SJCRH30 (cell line): Measurements from ENCODE around the gene PDLIM7. TPM values are rescaled to one million over a fixed set of nuclear protein-coding genes. Genes with fewer than 3 reads are reported as not detected.
A peak's percentile ranks its signal among the peaks of the same experiment; 100 is the strongest.

Source experiments
- DNase-seq, 2 experiments: peaks; one replicate each; pipeline ENCODE4 v3.0.0-alpha.2; 2015 to 2020
- H3K27ac ChIP-seq: fragments of 250-450 bp; sonication (Bioruptor Pico); 2 replicates; pipeline ENCODE4 v1.5.1; 2020; ENCODE audit warnings: mild to moderate bottlenecking, moderate library complexity
- H3K27me3 ChIP-seq: fragments of 250-450 bp; sonication (Bioruptor Pico); 2 replicates; pipeline ENCODE4 v1.5.1; 2020; ENCODE audit warnings: mild to moderate bottlenecking, moderate library complexity
- H3K36me3 ChIP-seq: fragments of 250-450 bp; sonication (Bioruptor Pico); 2 replicates; pipeline ENCODE4 v1.5.1; 2020; ENCODE audit warnings: mild to moderate bottlenecking, moderate library complexity
- H3K4me1 ChIP-seq: fragments of 250-450 bp; sonication (Bioruptor Pico); 2 replicates; pipeline ENCODE4 v1.5.1; 2020; ENCODE audit warnings: mild to moderate bottlenecking, moderate library complexity
- H3K4me3 ChIP-seq: fragments of 250-450 bp; sonication (Bioruptor Pico); 2 replicates; pipeline ENCODE4 v1.5.1; 2020; ENCODE audit warnings: mild to moderate bottlenecking, moderate library complexity
- H3K9me3 ChIP-seq: fragments of 250-450 bp; sonication (Bioruptor Pico); replicated peaks from 2 replicates; pipeline ENCODE4 v1.5.1; 2020; ENCODE audit warnings: mild to moderate bottlenecking, moderate library complexity
- total RNA-seq: library from RNA; depleted of rRNA; stranded (reverse); fragments of >200 nt; shearing (Covaris generic); gene quantifications from 2 replicates; pipeline ENCODE4 v1.2.3, GENCODE V29; 2014

PDLIM7 gene
- total RNA-seq, 1 experiment from 2014 or later: 68.5 TPM

- no peak for DNase-seq
These were observed 17.1 kb upstream of the PDLIM7 start for GRCh38 chr5:177514541-177514940.

DNA sequence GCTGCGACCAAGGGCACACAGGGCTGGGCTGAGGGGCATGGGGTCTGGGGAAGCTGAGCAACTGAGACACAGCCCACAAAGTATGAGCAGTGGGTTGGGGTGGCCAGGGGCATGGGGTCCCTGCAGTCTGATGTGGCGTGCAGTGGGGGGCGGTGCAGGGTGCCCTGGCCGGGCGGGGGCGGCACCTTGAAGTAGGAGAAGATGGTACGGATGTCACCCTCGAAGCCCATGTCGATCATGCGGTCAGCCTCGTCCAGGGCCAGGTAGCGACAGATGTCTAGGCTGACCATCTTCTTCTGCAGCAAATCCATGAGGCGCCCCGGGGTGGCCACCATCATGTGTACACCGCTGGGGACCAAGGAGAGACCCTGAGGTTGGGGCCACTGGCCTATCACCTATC, 16.1 kb upstream of the PDLIM7 start:
- Histone ChIP-seq H3K27ac (no peak overlapping the region), H3K4me1 (peaks cover 15% of the 10 kb centered on the region), H3K27me3 (no peaks in the 10 kb centered on the region), H3K4me3 (no peak overlapping the region), H3K36me3 (peaks cover 34% of the 10 kb centered on the region), H3K9me3 (no peaks in the 10 kb centered on the region)
- DNase-seq: no peak

More at GRCh38 chr5:177514541-177514940, 17.1 kb upstream of the PDLIM7 start:
- H3K27me3 ChIP-seq: no peaks in the 10 kb centered on the region
- no peaks in the 10 kb centered on the region for H3K9me3 ChIP-seq
- no peak overlapping the region for H3K4me3 ChIP-seq
- peaks cover 7% of the 10 kb centered on the region for H3K4me1 ChIP-seq
- peaks cover 40% of the 10 kb centered on the region for H3K36me3 ChIP-seq
- H3K27ac ChIP-seq: no peak overlapping the region

DNA sequence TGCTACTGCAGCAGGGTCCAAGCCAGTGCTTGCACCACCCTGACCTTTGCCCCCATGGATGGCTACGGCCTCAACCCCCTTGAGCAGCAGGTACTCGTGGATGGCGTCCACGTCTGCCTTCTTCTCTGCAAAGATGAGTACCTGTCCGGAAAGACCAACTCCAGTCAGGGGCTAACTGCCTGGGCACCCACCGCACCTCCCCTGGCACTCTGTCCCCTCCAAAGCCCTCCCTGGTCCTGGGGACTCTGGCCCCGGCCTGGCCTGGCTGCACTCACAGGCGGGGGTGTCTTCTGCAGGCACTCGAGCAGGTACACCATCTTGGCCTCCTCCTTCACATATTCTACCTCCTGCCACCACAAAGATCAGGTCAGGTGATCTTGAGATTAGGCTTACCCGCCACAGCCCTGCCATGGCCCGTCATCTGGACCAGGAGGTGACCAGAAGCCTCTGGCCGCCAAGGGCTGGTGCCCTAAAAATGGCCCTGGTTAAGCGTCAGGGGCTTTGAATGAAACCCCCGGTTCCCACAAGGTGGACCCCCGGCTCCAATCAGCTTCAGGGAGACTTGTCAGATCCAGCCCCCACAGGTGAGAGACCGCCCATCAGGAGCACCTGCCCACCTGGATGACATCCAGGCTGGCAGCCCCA, 15.5 kb upstream of the PDLIM7 start:
- H3K27ac ChIP-seq: no peak overlapping the region
- no peak overlapping the region for H3K4me3 ChIP-seq
- H3K27me3 ChIP-seq: no peaks in the 10 kb centered on the region
- peaks cover 16% of the 10 kb centered on the region for H3K4me1 ChIP-seq
- H3K36me3 ChIP-seq: peaks cover 34% of the 10 kb centered on the region
- DNase-seq: no peak
- no peaks in the 10 kb centered on the region for H3K9me3 ChIP-seq

DNA sequence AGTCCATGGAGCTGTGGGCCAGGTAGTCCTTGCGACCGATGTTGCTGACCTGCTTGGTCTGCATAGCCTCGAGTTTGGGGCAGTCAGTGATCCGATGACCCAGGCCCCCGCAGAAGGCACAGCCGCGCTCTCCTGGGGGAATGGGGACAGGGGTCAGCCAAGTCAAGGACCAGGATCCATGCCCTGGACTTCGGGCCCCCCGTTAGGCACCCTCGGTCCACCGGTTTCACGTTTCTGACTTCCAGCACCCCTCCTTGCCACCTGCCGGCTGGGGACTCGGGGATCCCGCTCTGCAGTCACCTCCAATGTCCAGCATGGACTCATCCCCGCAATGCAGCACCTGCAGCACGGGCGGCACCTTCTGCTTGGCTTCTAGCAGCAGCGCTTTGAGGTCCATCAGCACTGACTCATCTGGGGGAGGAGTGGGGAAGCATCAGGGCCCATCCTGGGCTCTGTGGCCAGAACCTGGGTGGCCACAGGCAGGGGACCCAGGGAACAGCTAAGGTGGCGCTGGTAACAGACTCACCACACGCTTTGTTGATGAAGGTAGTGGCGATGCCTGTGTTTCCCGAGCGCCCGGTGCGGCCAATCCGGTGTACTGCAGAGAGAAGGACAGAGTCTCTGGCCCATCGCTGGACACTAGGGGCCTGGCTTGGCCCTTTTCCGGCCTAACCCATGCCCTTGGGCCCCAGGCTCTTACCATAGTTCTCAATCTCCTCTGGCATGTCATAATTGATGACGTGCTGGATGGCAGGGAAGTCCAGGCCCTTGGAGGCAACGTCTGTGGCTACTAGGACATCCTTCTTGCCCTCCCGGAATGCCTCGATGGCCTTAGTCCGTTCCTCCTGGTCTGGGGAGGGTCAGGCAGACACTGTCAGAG, 14.6 kb upstream of the PDLIM7 start:
- H3K4me3 ChIP-seq: no peak overlapping the region
- no peak overlapping the region for H3K27ac ChIP-seq
- no peaks in the 10 kb centered on the region for H3K27me3 ChIP-seq
- H3K36me3 ChIP-seq: peaks cover 34% of the 10 kb centered on the region
- no peak for DNase-seq
- no peaks in the 10 kb centered on the region for H3K9me3 ChIP-seq
- peaks cover 16% of the 10 kb centered on the region for H3K4me1 ChIP-seq

GRCh38 chr5:177511181-177511580, 13.8 kb upstream of the PDLIM7 start:
- Histone ChIP-seq H3K36me3 (peaks cover 34% of the 10 kb centered on the region), H3K27ac (no peak overlapping the region), H3K27me3 (no peaks in the 10 kb centered on the region), H3K4me3 (no peak overlapping the region), H3K4me1 (peaks cover 16% of the 10 kb centered on the region), H3K9me3 (no peaks in the 10 kb centered on the region)
- DNase-seq: no peak

- H3K27ac ChIP-seq: no peak overlapping the region
- no peak for DNase-seq
- H3K27me3 ChIP-seq: no peaks in the 10 kb centered on the region
- H3K4me3 ChIP-seq: no peak overlapping the region
- peaks cover 32% of the 10 kb centered on the region for H3K36me3 ChIP-seq
- H3K4me1 ChIP-seq: peaks cover 16% of the 10 kb centered on the region
- H3K9me3 ChIP-seq: no peaks in the 10 kb centered on the region
These were observed 13.2 kb upstream of the PDLIM7 start for GRCh38 chr5:177510567-177511053.

DNA sequence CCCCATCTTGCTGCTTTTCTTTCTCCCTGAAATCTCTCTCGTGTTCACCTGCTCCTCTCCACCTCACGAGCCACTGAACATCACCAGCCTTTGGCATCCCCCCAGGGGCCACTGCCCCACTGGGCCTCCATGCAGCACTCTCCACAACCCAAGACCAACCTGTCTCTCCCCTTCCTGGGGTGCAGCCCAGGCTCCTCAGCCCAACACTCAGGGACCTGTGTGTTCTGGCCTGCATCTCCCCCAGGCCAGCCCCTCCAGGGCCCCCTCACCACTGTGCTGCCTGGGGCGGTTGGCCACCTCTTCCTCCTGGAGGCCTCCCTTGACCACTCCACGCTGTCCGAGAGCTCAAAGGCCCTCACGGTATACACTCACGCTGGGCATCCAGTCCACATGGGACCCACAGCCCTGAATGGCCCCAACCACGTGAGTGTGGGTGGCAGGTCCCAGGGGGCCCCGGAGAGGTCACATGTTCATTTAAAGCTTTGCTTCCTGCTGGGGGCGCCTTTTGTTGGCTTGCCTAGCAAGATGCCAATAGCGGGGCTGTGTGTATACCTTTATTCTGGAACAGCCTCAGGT, 12.7 kb upstream of the PDLIM7 start:
- H3K9me3 ChIP-seq: no peaks in the 10 kb centered on the region
- no peak overlapping the region for H3K4me3 ChIP-seq
- peaks cover 16% of the 10 kb centered on the region; the same call in 1 of the 2 replicates for H3K4me1 ChIP-seq
- H3K27ac ChIP-seq: peak overlapping the region; percentile 72
- peaks cover 27% of the 10 kb centered on the region for H3K36me3 ChIP-seq
- DNase-seq: no peak
- no peaks in the 10 kb centered on the region for H3K27me3 ChIP-seq

- H3K4me3 ChIP-seq: peak within 1 kb of the TSS; percentile 50
- H3K27me3 ChIP-seq: no peaks in the 10 kb centered on the region
- peak within 1 kb of the TSS; percentile 72 for H3K27ac ChIP-seq
- no peaks in the 10 kb centered on the region for H3K9me3 ChIP-seq
- H3K4me1 ChIP-seq: peaks cover 16% of the 10 kb centered on the region; the same call in 1 of the 2 replicates
- DNase-seq: peak; percentile 62 to 64
- H3K36me3 ChIP-seq: peaks cover 23% of the 10 kb centered on the region
These were observed 12.1 kb upstream of the PDLIM7 start, which contains the start of gene DOK3 for GRCh38 chr5:177509381-177509951. TSS of gene DOK3 (minus strand) at chr5:177509826. CDS start at chr5:177509540, 286 bp downstream.

DNA sequence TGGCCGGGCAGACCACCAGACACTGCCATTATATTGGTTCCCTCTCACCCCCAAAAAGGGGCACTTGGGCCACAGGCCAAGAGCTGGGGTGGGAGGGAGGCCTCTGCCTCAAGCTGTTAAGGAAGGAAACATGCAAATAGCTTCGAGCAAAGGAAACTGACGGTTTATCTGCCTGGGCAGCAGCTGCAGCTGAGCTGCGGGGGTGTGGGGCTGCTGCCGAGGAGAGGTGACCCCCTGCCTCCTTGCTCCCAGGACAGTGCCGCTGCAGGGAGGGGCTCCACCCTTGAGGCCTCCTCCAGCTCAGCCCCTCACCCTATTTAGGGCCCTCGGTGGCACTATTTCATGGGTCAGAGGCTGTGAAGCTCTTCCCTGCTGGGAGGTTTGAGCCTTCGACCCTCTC, 11.4 kb upstream of the PDLIM7 start:
- H3K36me3 ChIP-seq: peaks cover 16% of the 10 kb centered on the region
- peak overlapping the region; percentile 72 for H3K27ac ChIP-seq
- peak overlapping the region; percentile 50 for H3K4me3 ChIP-seq

DNA sequence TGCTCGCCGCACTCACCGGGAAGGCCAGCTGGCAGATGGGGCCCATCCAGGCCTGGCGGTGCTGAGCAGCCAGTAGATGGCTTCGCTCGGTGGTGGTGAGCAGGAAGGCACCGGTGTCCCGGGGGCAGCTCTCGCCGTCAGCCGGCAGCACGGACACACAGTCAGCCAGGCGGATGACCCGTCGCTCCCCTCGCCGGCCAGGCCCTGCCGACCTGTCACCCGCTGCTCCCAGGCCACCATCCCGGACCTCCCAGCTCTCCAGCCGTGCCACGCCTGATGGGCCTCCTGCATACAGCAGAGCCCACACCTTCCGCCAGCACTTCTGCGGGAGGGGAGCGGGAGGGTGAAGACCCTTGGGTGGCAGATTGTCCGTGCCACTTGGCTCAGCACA, 10.8 kb upstream of the PDLIM7 start:
- Histone ChIP-seq H3K36me3 (peaks cover 12% of the 10 kb centered on the region), H3K9me3 (no peaks in the 10 kb centered on the region), H3K4me1 (peaks cover 16% of the 10 kb centered on the region; the same call in 1 of the 2 replicates), H3K4me3 (no peak overlapping the region), H3K27me3 (no peaks in the 10 kb centered on the region), H3K27ac (no peak overlapping the region)
- DNase-seq: no peak

More for the DNA sequence above, 11.4 kb upstream of the PDLIM7 start:
- DNase-seq: no peak
- no peaks in the 10 kb centered on the region for H3K27me3 ChIP-seq
- peaks cover 16% of the 10 kb centered on the region; the same call in 1 of the 2 replicates for H3K4me1 ChIP-seq
- H3K9me3 ChIP-seq: no peaks in the 10 kb centered on the region

GRCh38 chr5:177507596-177508220, 10.3 kb upstream of the PDLIM7 start:
- DNase-seq: no peak
- no peak overlapping the region for H3K4me3 ChIP-seq
- H3K36me3 ChIP-seq: peaks cover 10% of the 10 kb centered on the region

GRCh38 chr5:177507165-177507564, 9.8 kb upstream of the PDLIM7 start:
- peak in 1 of 2 experiments; percentile 36 for DNase-seq

More at GRCh38 chr5:177507596-177508220, 10.3 kb upstream of the PDLIM7 start:
- H3K27ac ChIP-seq: no peak overlapping the region
- H3K4me1 ChIP-seq: peaks cover 16% of the 10 kb centered on the region; the same call in 1 of the 2 replicates
- no peaks in the 10 kb centered on the region for H3K9me3 ChIP-seq
- H3K27me3 ChIP-seq: no peaks in the 10 kb centered on the region

DNA sequence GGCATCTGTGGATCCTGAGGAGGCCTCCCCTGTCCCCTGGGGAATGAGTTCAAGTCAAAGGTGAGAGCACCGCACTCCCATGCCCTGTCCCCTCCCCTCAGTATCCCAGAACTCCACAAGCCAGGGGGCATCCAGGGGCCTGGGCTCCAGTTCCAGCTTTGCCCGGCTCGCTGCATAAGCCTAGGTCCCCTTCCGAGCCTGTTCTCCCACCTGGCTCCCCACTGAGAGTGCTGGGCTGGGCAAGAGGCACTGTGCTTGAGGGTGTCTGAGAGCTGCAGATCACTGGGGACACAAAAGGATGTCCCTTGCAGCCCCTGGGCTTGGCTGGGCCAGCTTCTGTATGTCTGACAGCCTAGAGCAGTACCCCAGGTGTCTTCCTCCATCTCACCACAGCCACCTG, 7.7 kb upstream of the PDLIM7 start:
- no peaks in the 10 kb centered on the region for H3K36me3 ChIP-seq
- DNase-seq: no peak
- no peaks in the 10 kb centered on the region for H3K9me3 ChIP-seq
- H3K27ac ChIP-seq: no peak overlapping the region
- no peaks in the 10 kb centered on the region for H3K27me3 ChIP-seq
- H3K4me1 ChIP-seq: peaks cover 22% of the 10 kb centered on the region
- H3K4me3 ChIP-seq: no peak overlapping the region

More at GRCh38 chr5:177507165-177507564, 9.8 kb upstream of the PDLIM7 start:
- Histone ChIP-seq H3K9me3 (no peaks in the 10 kb centered on the region), H3K27ac (no peak overlapping the region), H3K4me3 (no peak overlapping the region), H3K36me3 (peaks cover 10% of the 10 kb centered on the region; the same call in 1 of the 2 replicates), H3K27me3 (no peaks in the 10 kb centered on the region), H3K4me1 (peaks cover 16% of the 10 kb centered on the region; the same call in 1 of the 2 replicates)
